HepG2 (cell line): ENCODE results near the gene DPP6. TPM values are rescaled to one million over a fixed set of nuclear protein-coding genes. Genes with fewer than 3 reads are reported as not detected.

ENCODE experiments used
- ATAC-seq: fragments of 200-7000 bp; cut with Tn5 transposase; 3 replicates; pipeline ENCODE4 v1.9.1; 2020; ENCODE audit warnings: mild to moderate bottlenecking, moderate library complexity
- BruUV-seq: library from RNA; stranded (reverse); fragments of 400-500 nt; replicated peaks from 2 replicates; lab custom pipeline; 2021; lab: Mats Ljungman, UMichigan
- CTCF ChIA-PET: fragments of 300-600 bp; formaldehyde crosslinking; extraction: SDS; loops from one replicate; lab custom pipeline; 2021; ENCODE audit warnings: low total read pairs, inconsistent platforms, low intra/inter-chr PET ratio; lab: Yijun Ruan, JAX
- POLR2A ChIA-PET: fragments of 350-600 bp; sonication (Branson Sonifier 250); formaldehyde crosslinking; loops from one replicate; lab custom pipeline; 2020; ENCODE audit warnings: antibody characterized with exemption, inconsistent platforms; lab: Yijun Ruan, JAX
- DNase-seq: peaks from one replicate; pipeline ENCODE4 v3.0.0-alpha.2; 2015; ENCODE audit warnings: low spot score
- FAIRE-seq: peaks from 3 replicates; lab custom pipeline; 2011; peaks lifted over from hg19 to GRCh38; lab: Jason Lieb, UNC
- H2AFZ ChIP-seq: one replicate; pipeline ENCODE4 v1.6.1; 2011; ENCODE audit warnings: low read length, inconsistent platforms
- H3K27ac ChIP-seq: fragments of 300-600 bp; 3 replicates; pipeline ENCODE4 v1.8.0; 2011; ENCODE audit warnings: mixed run types, mild to moderate bottlenecking, mixed read lengths, low read length, inconsistent platforms; ENCODE audit not compliant: insufficient read depth; ENCODE audit errors: extremely low read length
- H3K27me3 ChIP-seq, 2 experiments: fragments of 200-600 bp in 1 of 2; 2 replicates in 1 of 2; 3 replicates in 1 of 2; pipeline versions ENCODE4 v1.6.0 to v1.8.0; 2011; ENCODE audit warnings: low read length in 2 of 2, mild to moderate bottlenecking in 2 of 2, moderate library complexity in 2 of 2, inconsistent platforms in 1 of 2; ENCODE audit not compliant: insufficient read depth in 2 of 2, control insufficient read depth in 1 of 2
- H3K36me3 ChIP-seq, 2 experiments: fragments of 200-600 bp in 1 of 2; replicated peaks in 1 of 2; 2 replicates in 1 of 2; 3 replicates in 1 of 2; pipeline versions ENCODE4 v1.5.1 to v1.8.0; 2011; ENCODE audit warnings: low read length in 2 of 2, inconsistent platforms in 1 of 2; ENCODE audit not compliant: insufficient read depth in 2 of 2, control insufficient read depth in 1 of 2
- H3K4me1 ChIP-seq: 2 replicates; pipeline ENCODE4 v1.5.1; 2012; ENCODE audit warnings: low read length, inconsistent platforms; ENCODE audit not compliant: insufficient read depth
- H3K4me2 ChIP-seq: 2 replicates; pipeline ENCODE4 v1.6.0; 2011; ENCODE audit warnings: low read depth, low read length, inconsistent platforms
- H3K4me3 ChIP-seq, 3 experiments: fragments of 200-600 bp in 1 of 3; sonication (generic), shearing (Covaris generic) in 1 of 3; replicated peaks in 1 of 3; 2 replicates each; pipeline ENCODE4 v1.5.1; 2011 to 2016; ENCODE audit warnings: low read length in 3 of 3, inconsistent platforms in 2 of 3, low read depth in 2 of 3, mild to moderate bottlenecking in 2 of 3, control low read depth in 1 of 3, mixed read lengths in 1 of 3; ENCODE audit not compliant: insufficient read depth in 1 of 3
- H3K79me2 ChIP-seq: one replicate; pipeline ENCODE4 v1.6.1; 2011; ENCODE audit warnings: low read length, inconsistent platforms; ENCODE audit not compliant: insufficient read depth
- H3K9ac ChIP-seq: 2 replicates; pipeline ENCODE4 v1.6.0; 2011; ENCODE audit warnings: mild to moderate bottlenecking, low read depth, low read length, inconsistent platforms; ENCODE audit not compliant: insufficient read depth
- H3K9me3 ChIP-seq: 2 replicates; pipeline ENCODE4 v1.5.1; 2012; ENCODE audit warnings: mild to moderate bottlenecking, low read length
- H4K20me1 ChIP-seq: 2 replicates; pipeline ENCODE4 v1.6.0; 2011; ENCODE audit warnings: inconsistent platforms, mild to moderate bottlenecking, low read length, moderate library complexity; ENCODE audit not compliant: insufficient read depth
- ATAD3A ChIP-seq: sonication (generic); formaldehyde crosslinking; IDR thresholded peaks from 2 replicates; pipeline ENCODE4 v1.4.0; 2020; ENCODE audit warnings: missing genetic modification reagents
- FOXM1 ChIP-seq: sonication (generic); formaldehyde crosslinking; IDR thresholded peaks from 2 replicates; pipeline ENCODE4 v1.5.0; 2020; ENCODE audit warnings: missing genetic modification reagents
- GLMP ChIP-seq: sonication (generic); formaldehyde crosslinking; IDR thresholded peaks from 2 replicates; pipeline ENCODE4 v1.9.0; 2021; ENCODE audit warnings: missing genetic modification reagents, mild to moderate bottlenecking, borderline replicate concordance
- HHEX ChIP-seq: IDR thresholded peaks from 2 replicates; pipeline ENCODE4 v1.6.1; 2016; ENCODE audit warnings: control low read depth
- HNF4G ChIP-seq, 2 experiments: sonication (generic) in 1 of 2; formaldehyde crosslinking in 1 of 2; IDR thresholded peaks; 2 replicates each; pipeline versions ENCODE4 v1.4.0 to v1.6.1; 2011 to 2020; ENCODE audit warnings: borderline replicate concordance in 2 of 2, low read depth in 2 of 2, mild to moderate bottlenecking in 2 of 2, low read length in 1 of 2, missing genetic modification reagents in 1 of 2, moderate library complexity in 1 of 2
- MAFG ChIP-seq: sonication (generic); formaldehyde crosslinking; IDR thresholded peaks from 2 replicates; pipeline ENCODE4 v1.5.1; 2020; ENCODE audit warnings: mild to moderate bottlenecking, missing genetic modification reagents
- MTF1 ChIP-seq: sonication (generic); formaldehyde crosslinking; IDR thresholded peaks from 2 replicates; pipeline ENCODE4 v1.5.0; 2020; ENCODE audit warnings: missing genetic modification reagents
- PTBP1 ChIP-seq: fragments of 200-400 bp; formaldehyde crosslinking; IDR thresholded peaks from 2 replicates; pipeline ENCODE4 v1.6.1; 2018; ENCODE audit warnings: low read length, low read depth; ENCODE audit not compliant: poor library complexity, severe bottlenecking
- ZBTB3 ChIP-seq: sonication (generic); formaldehyde crosslinking; IDR thresholded peaks from 2 replicates; pipeline ENCODE4 v1.4.0; 2020; ENCODE audit warnings: low read depth, mild to moderate bottlenecking, moderate library complexity, missing genetic modification reagents, borderline replicate concordance
- ZBTB44 ChIP-seq: sonication (generic); formaldehyde crosslinking; IDR thresholded peaks from 2 replicates; pipeline ENCODE4 v1.4.0; 2020; ENCODE audit warnings: missing genetic modification reagents
- ZBTB46 ChIP-seq: sonication (generic); formaldehyde crosslinking; IDR thresholded peaks from 2 replicates; pipeline ENCODE4 v1.4.0; 2020; ENCODE audit warnings: mild to moderate bottlenecking, missing genetic modification reagents, borderline replicate concordance
- ZFP82 ChIP-seq: sonication (generic); formaldehyde crosslinking; IDR thresholded peaks from 2 replicates; pipeline ENCODE4 v1.5.1; 2020; ENCODE audit warnings: mild to moderate bottlenecking, missing genetic modification reagents, borderline replicate concordance
- WGBS: methylation state at CpG from one replicate; pipeline ENCODE4 v1.1.6; 2017; ENCODE audit warnings: low lambda C conversion rate; 5-methylcytosine and 5-hydroxymethylcytosine counted together
- in situ Hi-C: cut with HindIII; loops from 2 replicates; pipeline ENCODE4 v1.10.0; 2017; ENCODE audit warnings: low pct_unique_long_range_greater_than_20kb; ENCODE audit not compliant: extremely low pct_ligation_motif_present
- intact Hi-C: fragments of 100-400 bp; cut with micrococcal nuclease; formaldehyde crosslinking; loops from one replicate; pipeline ENCODE4 v1.10.0; 2022; ENCODE audit not compliant: unreplicated experiment
- polyA plus RNA-seq, 8 experiments: library from polyadenylated mRNA; depleted of rRNA in 3 of 8; stranded (reverse) in 7 of 8; unstranded in 1 of 8; fragments of >200 nt; fragmentation: Illumina TruSeq in 4 of 8; extraction: Trizol in 4 of 8; gene quantifications; 2 replicates each; pipeline versions ENCODE4 v1.2.1 to v1.2.3, GENCODE V29; 2011 to 2016; ENCODE audit warnings: low read depth in 4 of 8, missing spikeins in 1 of 8, mixed read lengths in 1 of 8; ENCODE audit not compliant: insufficient read depth in 1 of 8
- total RNA-seq, 5 experiments: library from RNA; depleted of rRNA; stranded (reverse); fragments of >200 nt; fragmentation: Illumina TruSeq; extraction: Trizol; gene quantifications; 2 replicates each; pipeline ENCODE4 v1.2.3, GENCODE V29; 2016; ENCODE audit warnings: low read depth in 1 of 5

DPP6 gene
- total and polyA plus RNA-seq, 2 of the 13 experiments (the other 11 are each of a cell fraction or from before 2014, with no cell fraction given): not detected

- intact Hi-C loops: no loop called here
- BruUV-seq: no TSS peak
- H3K27me3 ChIP-seq: peaks cover 9 to 53% of the 10 kb centered on the region in 2 experiments; a peak in 4 of 5 replicates
- ChIA-PET POLR2A (no interaction called here), CTCF (no interaction called here)
- no peak for FAIRE-seq
- H3K9ac ChIP-seq: no peak overlapping the region
- TF ChIP-seq ZBTB44 (CRISPR knock-in tag) (no peak), FOXM1 (no peak), MTF1 (CRISPR knock-in tag) (no peak), HHEX (CRISPR knock-in tag) (no peak), ZFP82 (CRISPR knock-in tag) (no peak), PTBP1 (no peak)
- no peaks in the 10 kb centered on the region for H3K36me3 ChIP-seq
- no peaks in the 10 kb centered on the region for H4K20me1 ChIP-seq
- in situ Hi-C loops: no loop called here
- H3K4me2 ChIP-seq: no peak overlapping the region
- no peak for ATAC-seq
- no peaks in the 10 kb centered on the region for H3K79me2 ChIP-seq
- no peak overlapping the region for H3K27ac ChIP-seq
- no peaks in the 10 kb centered on the region for H3K4me1 ChIP-seq
- no peak for DNase-seq
- WGBS: 46% methylated on average over 6 of the region's 10 CpGs
- no peaks in the 10 kb centered on the region for H3K9me3 ChIP-seq
- H3K4me3 ChIP-seq: no peak overlapping the region
- no peak overlapping the region for H2AFZ ChIP-seq
Measured at GRCh38 chr7:154874409-154875113, 822.4 kb downstream of the DPP6 start.

GRCh38 chr7:154875297-154875696 lies 823.1 kb downstream of the DPP6 start:
- intact Hi-C loops: no loop called here
- H4K20me1 ChIP-seq: no peaks in the 10 kb centered on the region
- no TSS peak for BruUV-seq
- H2AFZ ChIP-seq: no peak overlapping the region
- H3K9ac ChIP-seq: no peak overlapping the region
- H3K4me3 ChIP-seq: no peak overlapping the region
- H3K27ac ChIP-seq: no peak overlapping the region
- no peak for FAIRE-seq
- peaks cover 9 to 53% of the 10 kb centered on the region in 2 experiments; a peak in 4 of 5 replicates for H3K27me3 ChIP-seq
- no peaks in the 10 kb centered on the region for H3K36me3 ChIP-seq
- 35% methylated on average over 7 of the region's 13 CpGs for WGBS
- ChIA-PET CTCF (no interaction called here), POLR2A (no interaction called here)
- no peaks in the 10 kb centered on the region for H3K9me3 ChIP-seq
- H3K4me2 ChIP-seq: no peak overlapping the region
- no peak for ATAC-seq
- H3K79me2 ChIP-seq: no peaks in the 10 kb centered on the region
- in situ Hi-C loops: no loop called here
- no peaks in the 10 kb centered on the region for H3K4me1 ChIP-seq
- no peak for DNase-seq
- TF ChIP-seq GLMP (CRISPR knock-in tag): no peak
- TF ChIP-seq MAFG (CRISPR knock-in tag): no peak
- TF ChIP-seq ZBTB3 (CRISPR knock-in tag): no peak
- no peak for TF ChIP-seq ZBTB46 (CRISPR knock-in tag)
- no peak for TF ChIP-seq HNF4G (IDR thresholded peaks at IDR 0.05; ENCODE audit: borderline replicate concordance, low read depth, low read length)
- no peak for TF ChIP-seq HNF4G (CRISPR knock-in tag; IDR thresholded peaks at IDR 0.05; ENCODE audit: borderline replicate concordance, low read depth)
- TF ChIP-seq ATAD3A (CRISPR knock-in tag): no peak
